ENCODE measurements around the gene ATAD2B. TPM values are rescaled to one million over a fixed set of nuclear protein-coding genes. Genes with fewer than 3 reads are reported as not detected.

ATAD2B gene
- total RNA-seq, 4 donors from 2014 or later = 7.3 to 18.1 (median 7.7) TPM

- in situ Hi-C loops (cut with MboI; ENCODE audit: low sequenced_read_pairs in 4 of 4) (loop anchor here in 1 of 4 donors (25.0 kb wide), 1 partner anchor 371 kb away; the partner anchor contains the start of gene KLHL29), intact Hi-C loops (cut with DNase I; ENCODE audit: low total_unique reads) (loop anchor here (1.0 to 5.0 kb wide), 2 partner anchors 12 to 371 kb away; partner anchors contain the start of gene KLHL29)
- ATAC-seq (peak; percentile 51 to 86), DNase-seq (no peak)
- TF ChIP-seq POLR2A (IDR thresholded peaks at IDR 0.05) = no peak
- TF ChIP-seq, protein P1, sequence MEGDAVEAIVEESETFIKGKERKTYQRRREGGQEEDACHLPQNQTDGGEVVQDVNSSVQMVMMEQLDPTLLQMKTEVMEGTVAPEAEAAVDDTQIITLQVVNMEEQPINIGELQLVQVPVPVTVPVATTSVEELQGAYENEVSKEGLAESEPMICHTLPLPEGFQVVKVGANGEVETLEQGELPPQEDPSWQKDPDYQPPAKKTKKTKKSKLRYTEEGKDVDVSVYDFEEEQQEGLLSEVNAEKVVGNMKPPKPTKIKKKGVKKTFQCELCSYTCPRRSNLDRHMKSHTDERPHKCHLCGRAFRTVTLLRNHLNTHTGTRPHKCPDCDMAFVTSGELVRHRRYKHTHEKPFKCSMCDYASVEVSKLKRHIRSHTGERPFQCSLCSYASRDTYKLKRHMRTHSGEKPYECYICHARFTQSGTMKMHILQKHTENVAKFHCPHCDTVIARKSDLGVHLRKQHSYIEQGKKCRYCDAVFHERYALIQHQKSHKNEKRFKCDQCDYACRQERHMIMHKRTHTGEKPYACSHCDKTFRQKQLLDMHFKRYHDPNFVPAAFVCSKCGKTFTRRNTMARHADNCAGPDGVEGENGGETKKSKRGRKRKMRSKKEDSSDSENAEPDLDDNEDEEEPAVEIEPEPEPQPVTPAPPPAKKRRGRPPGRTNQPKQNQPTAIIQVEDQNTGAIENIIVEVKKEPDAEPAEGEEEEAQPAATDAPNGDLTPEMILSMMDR (IDR thresholded peaks at IDR 0.05 in 4 of 5, conservative IDR thresholded peaks at IDR 0.05 in 1 of 5) = no peak
- Histone ChIP-seq H3K9me3 (no peaks in the 10 kb centered on the region), H3K4me3 (no peak overlapping the region), H3K4me1 (peaks cover 22 to 42% of the 10 kb centered on the region in 2 donors), H3K27ac (peak overlapping the region; percentile 29 to 43 (median 42)), H3K27me3 (no peaks in the 10 kb centered on the region), H3K36me3 (peaks cover 0 to 8% of the 10 kb centered on the region in 2 donors)
Measured at GRCh38 chr2:23757686-23758433, 169.1 kb downstream of the ATAD2B start.

DNA sequence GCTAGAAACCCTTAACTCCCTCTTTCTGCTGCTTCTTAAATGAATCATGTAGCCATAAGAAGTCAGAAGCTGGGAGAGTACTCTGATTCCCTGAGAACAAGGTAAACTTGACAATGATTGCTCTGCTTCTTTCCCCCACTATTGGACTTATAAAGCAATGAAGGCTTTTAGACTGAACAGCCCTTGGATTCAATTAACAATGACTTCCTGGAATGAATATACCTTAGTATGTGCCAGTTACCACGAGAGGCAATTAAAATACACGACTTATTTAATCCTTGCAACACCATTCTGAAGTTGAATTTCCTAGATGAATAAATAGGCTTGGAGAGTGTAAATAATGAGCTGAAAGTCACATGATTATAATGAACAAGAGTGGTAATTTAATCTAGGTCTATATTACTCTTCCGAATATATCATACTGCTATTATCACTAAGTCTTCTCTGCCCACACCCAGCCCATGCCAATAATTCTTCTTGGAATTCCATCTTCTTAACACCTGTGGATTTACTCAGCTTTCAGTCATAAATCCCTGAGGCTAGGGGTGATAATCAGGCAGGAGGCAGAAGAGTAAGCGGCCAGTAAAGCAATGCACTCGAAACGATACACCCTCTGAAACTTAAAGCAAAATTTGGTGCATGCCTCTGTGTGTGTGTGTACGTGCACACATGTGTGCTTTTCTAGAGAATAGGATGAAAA is 170.2 kb downstream of the ATAD2B start:
- Histone ChIP-seq H3K36me3 (peaks cover 0 to 8% of the 10 kb centered on the region in 2 donors), H3K9me3 (no peaks in the 10 kb centered on the region), H3K27me3 (no peaks in the 10 kb centered on the region), H3K4me1 (peaks cover 22 to 40% of the 10 kb centered on the region in 2 donors), H3K27ac (peak overlapping the region in 3 of 4 donors; percentile 27 to 43 (median 42)), H3K4me3 (no peak overlapping the region)
- no peak for ATAC-seq
- intact Hi-C loops (cut with DNase I; ENCODE audit: low total_unique reads) (loop anchor here (1.0 to 5.0 kb wide), 2 partner anchors 10 to 369 kb away; partner anchors contain the start of gene KLHL29), in situ Hi-C loops (cut with MboI; ENCODE audit: low sequenced_read_pairs in 4 of 4) (loop anchor here in 1 of 4 donors (25.0 kb wide), 1 partner anchor 369 kb away; the partner anchor contains the start of gene KLHL29)
- no peak for DNase-seq
- TF ChIP-seq POLR2A (IDR thresholded peaks at IDR 0.05) = no peak
- TF ChIP-seq, protein P1 (IDR thresholded peaks at IDR 0.05 in 4 of 5, conservative IDR thresholded peaks at IDR 0.05 in 1 of 5) = no peak

- no peak for TF ChIP-seq POLR2A (IDR thresholded peaks at IDR 0.05)
- TF ChIP-seq, protein P1 (IDR thresholded peaks at IDR 0.05 in 4 of 5, conservative IDR thresholded peaks at IDR 0.05 in 1 of 5) = no peak
- Histone ChIP-seq H3K27ac (no peak overlapping the region), H3K36me3 (peaks cover 0 to 8% of the 10 kb centered on the region in 2 donors), H3K4me1 (peaks cover 22 to 29% of the 10 kb centered on the region in 2 donors), H3K27me3 (no peaks in the 10 kb centered on the region), H3K4me3 (no peak overlapping the region), H3K9me3 (no peaks in the 10 kb centered on the region)
- DNase-seq (no peak), ATAC-seq (no peak)
- in situ Hi-C loops (cut with MboI; ENCODE audit: low sequenced_read_pairs in 4 of 4) = loop anchor here in 1 of 4 donors (25.0 kb wide), 1 partner anchor 368 kb away; the partner anchor contains the start of gene KLHL29
- intact Hi-C loops (cut with DNase I; ENCODE audit: low total_unique reads) = loop anchor here (5.0 kb wide), 1 partner anchor 368 kb away; the partner anchor contains the start of gene KLHL29
Measured at GRCh38 chr2:23754970-23755369, 172.0 kb downstream of the ATAD2B start.

DNA sequence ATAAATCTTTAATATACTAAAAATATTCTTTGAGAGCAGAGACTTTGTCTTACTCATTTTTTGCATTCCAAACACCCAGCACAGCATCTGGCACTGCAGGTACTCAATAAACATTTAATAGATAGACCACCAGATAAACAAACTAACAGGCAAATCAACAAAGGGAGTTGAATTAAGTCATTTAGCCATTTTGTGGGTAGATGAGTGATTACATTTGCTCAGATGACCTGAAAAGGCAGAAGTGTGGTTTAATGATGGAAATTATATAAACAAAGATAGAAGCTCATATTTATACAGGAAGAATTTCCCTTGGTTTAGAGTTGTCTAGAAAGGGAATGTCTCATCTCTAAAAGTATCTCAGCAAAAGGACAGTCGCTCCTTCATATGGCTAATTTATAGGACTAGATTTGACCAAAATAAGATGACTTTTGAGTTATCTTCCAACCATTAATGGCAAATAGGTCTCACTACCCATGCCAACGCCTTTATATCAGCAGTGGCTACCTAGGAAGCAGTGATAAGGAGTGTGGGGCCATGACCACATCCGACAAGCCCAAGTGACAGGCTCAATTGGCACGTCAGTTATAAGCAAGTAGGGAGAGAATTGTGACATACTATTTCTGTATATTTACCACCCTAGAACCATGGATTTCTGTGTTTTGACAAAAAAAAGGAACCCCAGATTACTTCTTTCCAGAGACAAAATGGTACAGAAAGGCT is 173.5 kb downstream of the ATAD2B start:
- DNase-seq (no peak), ATAC-seq (no peak)
- Histone ChIP-seq H3K36me3 (peaks cover 0 to 8% of the 10 kb centered on the region in 2 donors), H3K27ac (no peak overlapping the region), H3K4me3 (no peak overlapping the region), H3K9me3 (no peaks in the 10 kb centered on the region), H3K4me1 (peaks cover 20% of the 10 kb centered on the region in 2 donors), H3K27me3 (no peaks in the 10 kb centered on the region)
- TF ChIP-seq, protein P1 (IDR thresholded peaks at IDR 0.05 in 4 of 5, conservative IDR thresholded peaks at IDR 0.05 in 1 of 5) = no peak
- no peak for TF ChIP-seq POLR2A (IDR thresholded peaks at IDR 0.05)
- intact Hi-C loops (cut with DNase I; ENCODE audit: low total_unique reads) (no loop called here), in situ Hi-C loops (cut with MboI; ENCODE audit: low sequenced_read_pairs in 4 of 4) (loop anchor here in 1 of 4 donors (25.0 kb wide), 1 partner anchor 366 kb away; the partner anchor contains the start of gene KLHL29)

Data from gastrocnemius medialis (tissue), 4 donors.